DMS53 treated with DMSO at 0.1 percent for 48 hours (cell line): ENCODE measurements around the gene OTP.

Source experiments
- DNase-seq: peaks from one replicate; lab custom pipeline; 2025; ENCODE audit not compliant: unreplicated experiment; lab: John Stamatoyannopoulos, UW

The OTP gene

GRCh38 chr5:77640589-77641396 lies 2.3 kb upstream of the OTP start:
- no peak for DNase-seq

GRCh38 chr5:77638763-77639671 lies 504 bp upstream of the OTP start:
- no peak for DNase-seq

- no peak for DNase-seq
Measured at GRCh38 chr5:77637170-77637997, 1.1 kb downstream of the OTP start.

GRCh38 chr5:77636641-77637169 lies 1.8 kb downstream of the OTP start:
- DNase-seq, result no peak

GRCh38 chr5:77635917-77636640 lies 2.4 kb downstream of the OTP start:
- DNase-seq, result no peak

- no peak for DNase-seq
Measured at GRCh38 chr5:77635067-77635916, 3.2 kb downstream of the OTP start.

- no peak for DNase-seq
Measured at GRCh38 chr5:77633709-77634108, 4.8 kb downstream of the OTP start.

- no peak for DNase-seq
Measured at GRCh38 chr5:77633207-77633675, 5.3 kb downstream of the OTP start.

- DNase-seq, result peak; percentile 38
Measured at GRCh38 chr5:77632526-77633206, 5.8 kb downstream of the OTP start.

- peak; percentile 75 for DNase-seq
Measured at GRCh38 chr5:77630114-77630680, 8.3 kb downstream of the OTP start.

GRCh38 chr5:77629509-77630113 lies 8.9 kb downstream of the OTP start:
- DNase-seq, result no peak

GRCh38 chr5:77628840-77629508 lies 9.5 kb downstream of the OTP start:
- no peak for DNase-seq

- DNase-seq, result no peak
Measured at GRCh38 chr5:77627869-77628674, 10.4 kb downstream of the OTP start.

GRCh38 chr5:77623203-77623740 lies 15.2 kb downstream of the OTP start:
- DNase-seq, result no peak

- DNase-seq, result no peak
Measured at GRCh38 chr5:77621440-77621839, 17.1 kb downstream of the OTP start.

- peak; percentile 74 for DNase-seq
Measured at GRCh38 chr5:77620405-77620804, 18.1 kb downstream of the OTP start.
